H9 (cell line): ENCODE measurements around the gene PDLIM3. TPM values are rescaled to one million over a fixed set of nuclear protein-coding genes. Genes with fewer than 3 reads are reported as not detected.

Experiments used
- DNase-seq: peaks from one replicate; pipeline ENCODE4 v3.0.0-alpha.2; 2017
- H2AFZ ChIP-seq: one replicate; pipeline ENCODE4 v1.6.1; 2013; ENCODE audit warnings: mild to moderate bottlenecking, low read length, control low read depth, moderate library complexity
- H2AK5ac ChIP-seq: 2 replicates; pipeline ENCODE4 v1.6.1; 2013; ENCODE audit warnings: low read length, control low read depth, mixed read lengths; ENCODE audit not compliant: insufficient read length
- H2BK120ac ChIP-seq: one replicate; pipeline ENCODE4 v1.6.1; 2013; ENCODE audit warnings: low read depth, mild to moderate bottlenecking, low read length, control low read depth, inconsistent platforms; ENCODE audit not compliant: poor library complexity, severe bottlenecking
- H2BK12ac ChIP-seq: 2 replicates; pipeline ENCODE4 v1.6.1; 2013; ENCODE audit warnings: low read length, control low read depth, mixed read lengths, low read depth; ENCODE audit not compliant: insufficient read length
- H2BK15ac ChIP-seq: 2 replicates; pipeline ENCODE4 v1.6.1; 2013; ENCODE audit warnings: low read depth, low read length, control low read depth
- H2BK20ac ChIP-seq: one replicate; pipeline ENCODE4 v1.6.1; 2013; ENCODE audit warnings: low read depth, mild to moderate bottlenecking, low read length, control low read depth, inconsistent platforms; ENCODE audit not compliant: poor library complexity, severe bottlenecking
- H2BK5ac ChIP-seq: 2 replicates; pipeline ENCODE4 v1.6.1; 2013; ENCODE audit warnings: low read length, control low read depth, mixed read lengths; ENCODE audit not compliant: insufficient read length
- H3K14ac ChIP-seq: 2 replicates; pipeline ENCODE4 v1.6.1; 2013; ENCODE audit warnings: low read length, control low read depth; ENCODE audit not compliant: insufficient read depth
- H3K18ac ChIP-seq: 2 replicates; pipeline ENCODE4 v1.6.1; 2013; ENCODE audit warnings: low read depth, mild to moderate bottlenecking, mixed read lengths, low read length, control low read depth; ENCODE audit not compliant: insufficient read length
- H3K23ac ChIP-seq: 2 replicates; pipeline ENCODE4 v1.6.1; 2013; ENCODE audit warnings: low read length, control low read depth, mixed read lengths, low read depth; ENCODE audit not compliant: insufficient read length
- H3K23me2 ChIP-seq: 2 replicates; pipeline ENCODE4 v1.6.1; 2013; ENCODE audit warnings: low read depth, mild to moderate bottlenecking, mixed read lengths, low read length, control low read depth; ENCODE audit not compliant: insufficient read length, poor library complexity, severe bottlenecking
- H3K27ac ChIP-seq: 2 replicates; pipeline ENCODE4 v1.5.1; 2013; ENCODE audit warnings: low read length, control low read depth, mixed read lengths, low read depth; ENCODE audit not compliant: insufficient read length
- H3K27me3 ChIP-seq: 2 replicates; pipeline ENCODE4 v1.6.1; 2013; ENCODE audit warnings: low read length, control low read depth, inconsistent platforms; ENCODE audit not compliant: insufficient read depth
- H3K4ac ChIP-seq: 2 replicates; pipeline ENCODE4 v1.6.1; 2013; ENCODE audit warnings: low read depth, mild to moderate bottlenecking, control low read depth, inconsistent platforms, low read length, moderate library complexity
- H3K4me1 ChIP-seq: 2 replicates; pipeline ENCODE4 v1.6.1; 2013; ENCODE audit warnings: low read length, control low read depth, inconsistent platforms; ENCODE audit not compliant: insufficient read depth
- H3K4me2 ChIP-seq: 2 replicates; pipeline ENCODE4 v1.6.1; 2013; ENCODE audit warnings: low read length, control low read depth, mixed read lengths; ENCODE audit not compliant: insufficient read length, insufficient read depth
- H3K56ac ChIP-seq: 2 replicates; pipeline ENCODE4 v1.6.1; 2013; ENCODE audit warnings: low read depth, mild to moderate bottlenecking, mixed read lengths, low read length, control low read depth; ENCODE audit not compliant: insufficient read length
- H3K79me1 ChIP-seq: 2 replicates; pipeline ENCODE4 v1.6.1; 2013; ENCODE audit warnings: low read depth, mild to moderate bottlenecking, moderate library complexity, low read length, control low read depth, inconsistent platforms; ENCODE audit not compliant: insufficient read depth, poor library complexity, severe bottlenecking
- H3K79me2 ChIP-seq: 2 replicates; pipeline ENCODE4 v1.6.1; 2013; ENCODE audit warnings: low read length, control low read depth, inconsistent platforms; ENCODE audit not compliant: insufficient read depth
- H3K9ac ChIP-seq: 2 replicates; pipeline ENCODE4 v1.6.1; 2013; ENCODE audit warnings: low read length, control low read depth, mixed read lengths; ENCODE audit not compliant: insufficient read length; ENCODE audit errors: extremely low read depth
- H3K9me3 ChIP-seq: one replicate; pipeline ENCODE4 v1.6.1; 2013; ENCODE audit warnings: low read depth, low read length, inconsistent platforms; ENCODE audit not compliant: control insufficient read depth
- H3T11ph ChIP-seq: one replicate; pipeline ENCODE4 v1.6.1; 2013; ENCODE audit warnings: mild to moderate bottlenecking, low read length, control low read depth, inconsistent platforms
- H4K20me1 ChIP-seq: one replicate; pipeline ENCODE4 v1.6.1; 2013; ENCODE audit not compliant: control insufficient read depth, insufficient read length, insufficient read depth
- H4K5ac ChIP-seq: 2 replicates; pipeline ENCODE4 v1.6.1; 2013; ENCODE audit warnings: low read depth, mild to moderate bottlenecking, mixed read lengths, low read length, control low read depth; ENCODE audit not compliant: insufficient read length
- H4K8ac ChIP-seq: replicated peaks from 2 replicates; pipeline ENCODE4 v1.6.1; 2013; ENCODE audit warnings: low read length, control low read depth, mixed read lengths, low read depth; ENCODE audit not compliant: insufficient read length
- H4K91ac ChIP-seq: 2 replicates; pipeline ENCODE4 v1.6.1; 2013; ENCODE audit warnings: low read depth, mild to moderate bottlenecking, moderate library complexity, mixed read lengths, low read length, control low read depth; ENCODE audit not compliant: insufficient read length
- H3K27ac Mint-ChIP-seq, 3 experiments: 2 replicates in 2 of 3; 3 replicates in 1 of 3; pipeline ENCODE4 v1.8.0; 2020 to 2021; ENCODE audit warnings: mixed read lengths in 3 of 3, mild to moderate bottlenecking in 1 of 3, moderate library complexity in 1 of 3
- H3K27me3 Mint-ChIP-seq: 2 replicates; pipeline ENCODE4 v1.8.0; 2021; ENCODE audit warnings: low read depth, mild to moderate bottlenecking, moderate library complexity, mixed read lengths
- H3K36me3 Mint-ChIP-seq, 3 experiments: 2 replicates in 2 of 3; 3 replicates in 1 of 3; pipeline ENCODE4 v1.8.0; 2020 to 2021; ENCODE audit warnings: low read depth in 3 of 3, mixed read lengths in 3 of 3; ENCODE audit not compliant: insufficient read depth in 1 of 3
- H3K4me1 Mint-ChIP-seq, 2 experiments: 2 replicates each; pipeline ENCODE4 v1.8.0; 2020; ENCODE audit warnings: mixed read lengths in 2 of 2
- H3K4me3 Mint-ChIP-seq, 2 experiments: 2 replicates in 1 of 2; 3 replicates in 1 of 2; pipeline ENCODE4 v1.8.0; 2020 to 2021; ENCODE audit warnings: mild to moderate bottlenecking in 2 of 2, mixed read lengths in 2 of 2, moderate library complexity in 1 of 2
- H3K9me3 Mint-ChIP-seq, 2 experiments: 2 replicates in 1 of 2; 3 replicates in 1 of 2; pipeline ENCODE4 v1.8.0; 2020; ENCODE audit warnings: mild to moderate bottlenecking in 2 of 2, mixed read lengths in 2 of 2, moderate library complexity in 1 of 2
- WGBS: extraction: QIAGEN DNeasy Blood & Tissue Kit; methylation state at CpG from one replicate; pipeline ENCODE4 v1.1.7; 2013; ENCODE audit warnings: missing lambda C conversion rate, low lambda C conversion rate, mixed read lengths; ENCODE audit not compliant: insufficient read length; ENCODE audit errors: extremely low coverage; 5-methylcytosine and 5-hydroxymethylcytosine counted together
- total RNA-seq: library from RNA; stranded (reverse); gene quantifications from 2 replicates; pipeline ENCODE4 v1.2.1, GENCODE V29; 2021
- TF ChIP-seq, protein P1 (sequence below): fragments of 200-600 bp; sonication (generic); conservative IDR thresholded peaks from 3 replicates; pipeline ENCODE4 v1.8.0; 2021; ENCODE audit warnings: antibody characterized with exemption, mild to moderate bottlenecking

Gene PDLIM3
- total RNA-seq, 1 experiment from 2014 or later, result 12.0 TPM

DNA sequence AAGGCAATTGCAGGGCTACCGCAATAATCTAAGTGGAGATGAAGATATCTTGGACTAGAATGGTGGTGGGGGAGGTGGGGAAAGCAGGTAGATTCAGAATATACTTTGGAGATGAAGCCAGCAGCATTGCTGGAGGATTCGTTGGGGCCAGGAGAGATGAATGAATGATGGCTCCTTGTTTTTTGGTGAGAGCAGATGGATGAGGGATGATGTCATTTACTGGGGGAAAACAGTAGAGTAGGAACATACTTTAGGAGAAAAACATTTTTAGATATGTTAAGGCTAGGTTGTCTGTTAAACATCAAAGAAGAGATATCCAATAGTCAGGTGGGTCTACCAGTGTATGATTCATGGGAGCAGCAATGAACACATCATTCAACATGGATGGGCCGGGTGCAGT, 69.6 kb downstream of the PDLIM3 start:
- H2BK12ac ChIP-seq, result no peak overlapping the region
- Mint-ChIP-seq H3K4me3 (no peak overlapping the region; a peak in 1 of 5 replicates), H3K9me3 (no peaks in the 10 kb centered on the region; a peak in 2 of 5 replicates), H3K27ac (no peak overlapping the region), H3K4me1 (peaks cover 35 to 40% of the 10 kb centered on the region in 2 experiments), H3K27me3 (peaks cover 24% of the 10 kb centered on the region), H3K36me3 (peaks cover 0 to 3% (median 0%) of the 10 kb centered on the region in 3 experiments; a peak in 2 of 7 replicates)
- H3K79me2 ChIP-seq, result no peaks in the 10 kb centered on the region
- no peak overlapping the region for H2AK5ac ChIP-seq
- H3K27me3 ChIP-seq, result no peaks in the 10 kb centered on the region
- no peaks in the 10 kb centered on the region for H3K79me1 ChIP-seq
- H3K4me2 ChIP-seq, result no peak overlapping the region
- no peak overlapping the region for H3K56ac ChIP-seq
- H4K20me1 ChIP-seq, result no peaks in the 10 kb centered on the region
- H3K4me1 ChIP-seq, result no peaks in the 10 kb centered on the region; the same call in 1 of the 2 replicates
- no peak overlapping the region for H3T11ph ChIP-seq
- no peak overlapping the region for H2AFZ ChIP-seq
- H3K4ac ChIP-seq, result no peak overlapping the region
- no peak overlapping the region for H4K5ac ChIP-seq
- DNase-seq, result no peak
- H3K23ac ChIP-seq, result no peak overlapping the region
- no peak overlapping the region for H2BK120ac ChIP-seq
- no peak overlapping the region for H4K91ac ChIP-seq
- H3K27ac ChIP-seq, result no peak overlapping the region
- H3K9me3 ChIP-seq, result no peaks in the 10 kb centered on the region
- no peak overlapping the region for H2BK20ac ChIP-seq
- no peak overlapping the region for H2BK5ac ChIP-seq
- H3K23me2 ChIP-seq, result peaks cover 4% of the 10 kb centered on the region
- no peak overlapping the region for H3K18ac ChIP-seq
- no CpG with 5 or more reads among the region's 3 CpGs for WGBS
- no peak overlapping the region for H4K8ac ChIP-seq
- H3K14ac ChIP-seq, result no peak overlapping the region
- no peak overlapping the region for H2BK15ac ChIP-seq
- H3K9ac ChIP-seq, result no peak overlapping the region
- TF ChIP-seq, protein P1, sequence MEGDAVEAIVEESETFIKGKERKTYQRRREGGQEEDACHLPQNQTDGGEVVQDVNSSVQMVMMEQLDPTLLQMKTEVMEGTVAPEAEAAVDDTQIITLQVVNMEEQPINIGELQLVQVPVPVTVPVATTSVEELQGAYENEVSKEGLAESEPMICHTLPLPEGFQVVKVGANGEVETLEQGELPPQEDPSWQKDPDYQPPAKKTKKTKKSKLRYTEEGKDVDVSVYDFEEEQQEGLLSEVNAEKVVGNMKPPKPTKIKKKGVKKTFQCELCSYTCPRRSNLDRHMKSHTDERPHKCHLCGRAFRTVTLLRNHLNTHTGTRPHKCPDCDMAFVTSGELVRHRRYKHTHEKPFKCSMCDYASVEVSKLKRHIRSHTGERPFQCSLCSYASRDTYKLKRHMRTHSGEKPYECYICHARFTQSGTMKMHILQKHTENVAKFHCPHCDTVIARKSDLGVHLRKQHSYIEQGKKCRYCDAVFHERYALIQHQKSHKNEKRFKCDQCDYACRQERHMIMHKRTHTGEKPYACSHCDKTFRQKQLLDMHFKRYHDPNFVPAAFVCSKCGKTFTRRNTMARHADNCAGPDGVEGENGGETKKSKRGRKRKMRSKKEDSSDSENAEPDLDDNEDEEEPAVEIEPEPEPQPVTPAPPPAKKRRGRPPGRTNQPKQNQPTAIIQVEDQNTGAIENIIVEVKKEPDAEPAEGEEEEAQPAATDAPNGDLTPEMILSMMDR, result no peak
